ENCODE measurements around the gene MCM3. TPM values are rescaled to one million over a fixed set of nuclear protein-coding genes. Genes with fewer than 3 reads are reported as not detected.

MCM3 gene
- polyA plus RNA-seq, 1 donor from 2014 or later = 8.6 TPM

- no peaks in the 10 kb centered on the region for H3K36me3 ChIP-seq (ENCODE audit: insufficient read depth, low read length)
- H3K79me2 ChIP-seq (replicated peaks; ENCODE audit: insufficient read depth, low read length) = no peaks in the 10 kb centered on the region
- H3K9ac ChIP-seq (ENCODE audit: low read length) = no peak overlapping the region
- H3K4me3 ChIP-seq (ENCODE audit: low read length) = no peak overlapping the region
- no peaks in the 10 kb centered on the region for H3F3A ChIP-seq (ENCODE audit: insufficient read depth, low read length, poor library complexity, severe bottlenecking)
- H2AFZ ChIP-seq (ENCODE audit: low read depth, low read length) = no peak overlapping the region
- no peaks in the 10 kb centered on the region for H4K20me1 ChIP-seq (ENCODE audit: insufficient read depth)
- no peaks in the 10 kb centered on the region for H3K9me3 ChIP-seq (ENCODE audit: low read length)
- H3K27ac ChIP-seq (ENCODE audit: low read length) = no peak overlapping the region
- H3K9me2 ChIP-seq (ENCODE audit: insufficient read depth, low read length) = no peaks in the 10 kb centered on the region
- H3K27me3 ChIP-seq (ENCODE audit: insufficient read depth, low read depth, low read length) = no peaks in the 10 kb centered on the region
- TF ChIP-seq, protein P1, sequence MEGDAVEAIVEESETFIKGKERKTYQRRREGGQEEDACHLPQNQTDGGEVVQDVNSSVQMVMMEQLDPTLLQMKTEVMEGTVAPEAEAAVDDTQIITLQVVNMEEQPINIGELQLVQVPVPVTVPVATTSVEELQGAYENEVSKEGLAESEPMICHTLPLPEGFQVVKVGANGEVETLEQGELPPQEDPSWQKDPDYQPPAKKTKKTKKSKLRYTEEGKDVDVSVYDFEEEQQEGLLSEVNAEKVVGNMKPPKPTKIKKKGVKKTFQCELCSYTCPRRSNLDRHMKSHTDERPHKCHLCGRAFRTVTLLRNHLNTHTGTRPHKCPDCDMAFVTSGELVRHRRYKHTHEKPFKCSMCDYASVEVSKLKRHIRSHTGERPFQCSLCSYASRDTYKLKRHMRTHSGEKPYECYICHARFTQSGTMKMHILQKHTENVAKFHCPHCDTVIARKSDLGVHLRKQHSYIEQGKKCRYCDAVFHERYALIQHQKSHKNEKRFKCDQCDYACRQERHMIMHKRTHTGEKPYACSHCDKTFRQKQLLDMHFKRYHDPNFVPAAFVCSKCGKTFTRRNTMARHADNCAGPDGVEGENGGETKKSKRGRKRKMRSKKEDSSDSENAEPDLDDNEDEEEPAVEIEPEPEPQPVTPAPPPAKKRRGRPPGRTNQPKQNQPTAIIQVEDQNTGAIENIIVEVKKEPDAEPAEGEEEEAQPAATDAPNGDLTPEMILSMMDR (IDR thresholded peaks at IDR 0.05; ENCODE audit: poor library complexity, severe bottlenecking) = no peak
- no peak for TF ChIP-seq SMC3 (conservative IDR thresholded peaks at IDR 0.05; ENCODE audit: poor library complexity)
- no peak for TF ChIP-seq TAF1 (IDR thresholded peaks at IDR 0.05; ENCODE audit: low read depth)
- TF ChIP-seq RAD21 (conservative IDR thresholded peaks at IDR 0.05) = no peak
- TF ChIP-seq POLR2AphosphoS5 (IDR thresholded peaks at IDR 0.05) = no peak
- TF ChIP-seq MXI1 (conservative IDR thresholded peaks at IDR 0.05; ENCODE audit: poor library complexity, severe bottlenecking) = no peak
- TF ChIP-seq, protein P2, sequence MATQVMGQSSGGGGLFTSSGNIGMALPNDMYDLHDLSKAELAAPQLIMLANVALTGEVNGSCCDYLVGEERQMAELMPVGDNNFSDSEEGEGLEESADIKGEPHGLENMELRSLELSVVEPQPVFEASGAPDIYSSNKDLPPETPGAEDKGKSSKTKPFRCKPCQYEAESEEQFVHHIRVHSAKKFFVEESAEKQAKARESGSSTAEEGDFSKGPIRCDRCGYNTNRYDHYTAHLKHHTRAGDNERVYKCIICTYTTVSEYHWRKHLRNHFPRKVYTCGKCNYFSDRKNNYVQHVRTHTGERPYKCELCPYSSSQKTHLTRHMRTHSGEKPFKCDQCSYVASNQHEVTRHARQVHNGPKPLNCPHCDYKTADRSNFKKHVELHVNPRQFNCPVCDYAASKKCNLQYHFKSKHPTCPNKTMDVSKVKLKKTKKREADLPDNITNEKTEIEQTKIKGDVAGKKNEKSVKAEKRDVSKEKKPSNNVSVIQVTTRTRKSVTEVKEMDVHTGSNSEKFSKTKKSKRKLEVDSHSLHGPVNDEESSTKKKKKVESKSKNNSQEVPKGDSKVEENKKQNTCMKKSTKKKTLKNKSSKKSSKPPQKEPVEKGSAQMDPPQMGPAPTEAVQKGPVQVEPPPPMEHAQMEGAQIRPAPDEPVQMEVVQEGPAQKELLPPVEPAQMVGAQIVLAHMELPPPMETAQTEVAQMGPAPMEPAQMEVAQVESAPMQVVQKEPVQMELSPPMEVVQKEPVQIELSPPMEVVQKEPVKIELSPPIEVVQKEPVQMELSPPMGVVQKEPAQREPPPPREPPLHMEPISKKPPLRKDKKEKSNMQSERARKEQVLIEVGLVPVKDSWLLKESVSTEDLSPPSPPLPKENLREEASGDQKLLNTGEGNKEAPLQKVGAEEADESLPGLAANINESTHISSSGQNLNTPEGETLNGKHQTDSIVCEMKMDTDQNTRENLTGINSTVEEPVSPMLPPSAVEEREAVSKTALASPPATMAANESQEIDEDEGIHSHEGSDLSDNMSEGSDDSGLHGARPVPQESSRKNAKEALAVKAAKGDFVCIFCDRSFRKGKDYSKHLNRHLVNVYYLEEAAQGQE (IDR thresholded peaks at IDR 0.05; ENCODE audit: borderline replicate concordance) = no peak
- TF ChIP-seq EP300 (conservative IDR thresholded peaks at IDR 0.05; ENCODE audit: poor library complexity, severe bottlenecking) = no peak
- TF ChIP-seq EZH2 (IDR thresholded peaks at IDR 0.05; ENCODE audit: borderline replicate concordance, insufficient read depth, low read length, poor library complexity, severe bottlenecking) = no peak
- no peak overlapping the region for H3K4me2 ChIP-seq (ENCODE audit: low read length)
Observed at GRCh38 chr6:52297433-52297832, 12.9 kb upstream of the MCM3 start.

GRCh38 chr6:52293067-52293466, 8.5 kb upstream of the MCM3 start:
- Histone ChIP-seq H3K36me3 (ENCODE audit: insufficient read depth, low read length) (no peaks in the 10 kb centered on the region), H3K9me3 (ENCODE audit: low read length) (no peaks in the 10 kb centered on the region), H3K9ac (ENCODE audit: low read length) (no peak overlapping the region), H2AFZ (ENCODE audit: low read depth, low read length) (no peak overlapping the region), H3K4me2 (ENCODE audit: low read length) (no peak overlapping the region), H3K79me2 (replicated peaks; ENCODE audit: insufficient read depth, low read length) (no peaks in the 10 kb centered on the region), H3K27me3 (ENCODE audit: insufficient read depth, low read depth, low read length) (no peaks in the 10 kb centered on the region), H3K4me3 (ENCODE audit: low read length) (no peak overlapping the region), H3K9me2 (ENCODE audit: insufficient read depth, low read length) (no peaks in the 10 kb centered on the region), H3K27ac (ENCODE audit: low read length) (no peak overlapping the region), H3F3A (ENCODE audit: insufficient read depth, low read length, poor library complexity, severe bottlenecking) (no peaks in the 10 kb centered on the region), H4K20me1 (ENCODE audit: insufficient read depth) (no peaks in the 10 kb centered on the region)
- TF ChIP-seq EP300 (conservative IDR thresholded peaks at IDR 0.05; ENCODE audit: poor library complexity, severe bottlenecking) (no peak), SMC3 (conservative IDR thresholded peaks at IDR 0.05; ENCODE audit: poor library complexity) (no peak), POLR2AphosphoS5 (IDR thresholded peaks at IDR 0.05) (no peak), EZH2 (IDR thresholded peaks at IDR 0.05; ENCODE audit: borderline replicate concordance, insufficient read depth, low read length, poor library complexity, severe bottlenecking) (no peak), MXI1 (conservative IDR thresholded peaks at IDR 0.05; ENCODE audit: poor library complexity, severe bottlenecking) (no peak), TAF1 (IDR thresholded peaks at IDR 0.05; ENCODE audit: low read depth) (no peak), RAD21 (conservative IDR thresholded peaks at IDR 0.05) (no peak)
- TF ChIP-seq, protein P2 (IDR thresholded peaks at IDR 0.05; ENCODE audit: borderline replicate concordance) = no peak
- TF ChIP-seq, protein P1 (IDR thresholded peaks at IDR 0.05; ENCODE audit: poor library complexity, severe bottlenecking) = no peak
